K562 (cell line): ENCODE data around the gene LZTR1. TPM values are rescaled to one million over a fixed set of nuclear protein-coding genes. Genes with fewer than 3 reads are reported as not detected.

Experiments
- BRF1 ChIP-seq: IDR thresholded peaks from 3 replicates; pipeline ENCODE4 v1.6.1; 2011; ENCODE audit warnings: borderline replicate concordance, mild to moderate bottlenecking; ENCODE audit not compliant: insufficient read length; ENCODE audit errors: extremely low read depth
- NFIX ChIP-seq: fragments of 250-450 bp; sonication (Bioruptor Pico); IDR thresholded peaks from 2 replicates; pipeline ENCODE4 v1.4.0; 2020; ENCODE audit warnings: low read depth, mild to moderate bottlenecking, moderate library complexity
- NR1H2 ChIP-seq: sonication (generic); formaldehyde crosslinking; IDR thresholded peaks from 2 replicates; pipeline ENCODE4 v1.4.0; 2020; ENCODE audit warnings: mild to moderate bottlenecking, missing genetic modification reagents
- NR2F6 ChIP-seq: fragments of 450-650 bp; formaldehyde crosslinking; IDR thresholded peaks from 2 replicates; pipeline ENCODE4 v1.4.0; 2020; ENCODE audit warnings: mild to moderate bottlenecking
- SAFB ChIP-seq: fragments of 200-400 bp; formaldehyde crosslinking; IDR thresholded peaks from 2 replicates; pipeline ENCODE4 v1.6.1; 2017; ENCODE audit warnings: low read depth, low read length, borderline replicate concordance
- ZNF764 ChIP-seq: fragments of 250-450 bp; sonication (Bioruptor Pico); IDR thresholded peaks from 2 replicates; pipeline ENCODE4 v1.4.0; 2020; ENCODE audit warnings: low read depth, mild to moderate bottlenecking, moderate library complexity
- polyA plus RNA-seq, 8 experiments: library from polyadenylated mRNA; depleted of rRNA in 4 of 8; stranded (reverse) in 5 of 8; unstranded in 3 of 8; fragments of >200 nt; fragmentation: Nextera tagmentation in 2 of 8; fragmentation: Illumina TruSeq in 1 of 8; extraction: Ambion mirVana in 2 of 8; extraction: Trizol in 1 of 8; gene quantifications; 2 replicates each; pipeline versions ENCODE4 v1.2.1 to v1.2.3, GENCODE V29; 2011 to 2014; ENCODE audit warnings: inconsistent platforms in 1 of 8, missing spikeins in 1 of 8
- total RNA-seq, 7 experiments: library from RNA; depleted of rRNA in 6 of 7; stranded (reverse); fragments of >200 nt in 6 of 7; fragmentation: Illumina TruSeq in 2 of 7; extraction: Trizol in 2 of 7; gene quantifications; 2 replicates each; pipeline versions ENCODE4 v1.2.1 to v1.2.3, GENCODE V29; 2011 to 2021; ENCODE audit warnings: low replicate concordance in 1 of 7
- TF ChIP-seq, protein P1 (sequence below), 2 experiments: fragments of 450-650 bp; conservative IDR thresholded peaks; 2 replicates each; pipeline ENCODE4 v1.6.1; 2017; ENCODE audit warnings: mild to moderate bottlenecking in 2 of 2, moderate library complexity in 2 of 2
- TF ChIP-seq, protein P2 (sequence below), 2 experiments: fragments of 450-650 bp in 1 of 2; sonication (generic) in 1 of 2; formaldehyde crosslinking in 1 of 2; IDR thresholded peaks; 2 replicates each; pipeline versions ENCODE4 v1.7.1 to v1.9.0; 2016 to 2022; ENCODE audit warnings: inconsistent platforms in 1 of 2, mild to moderate bottlenecking in 1 of 2, missing genetic modification reagents in 1 of 2
- TF ChIP-seq, protein P3 (sequence below): fragments of 250-450 bp; sonication (Bioruptor Pico); IDR thresholded peaks from 2 replicates; pipeline ENCODE4 v1.4.0; 2020
- TF ChIP-seq, protein P4 (sequence below): fragments of 450-650 bp; formaldehyde crosslinking; IDR thresholded peaks from 2 replicates; pipeline ENCODE4 v1.4.0; 2020; ENCODE audit warnings: mild to moderate bottlenecking, moderate library complexity

The LZTR1 gene
- total and polyA plus RNA-seq, 9 of the 15 experiments (the other 6 are each of a cell fraction or from before 2014, with no cell fraction given) = 2.2 to 135 (median 63.0) TPM

DNA sequence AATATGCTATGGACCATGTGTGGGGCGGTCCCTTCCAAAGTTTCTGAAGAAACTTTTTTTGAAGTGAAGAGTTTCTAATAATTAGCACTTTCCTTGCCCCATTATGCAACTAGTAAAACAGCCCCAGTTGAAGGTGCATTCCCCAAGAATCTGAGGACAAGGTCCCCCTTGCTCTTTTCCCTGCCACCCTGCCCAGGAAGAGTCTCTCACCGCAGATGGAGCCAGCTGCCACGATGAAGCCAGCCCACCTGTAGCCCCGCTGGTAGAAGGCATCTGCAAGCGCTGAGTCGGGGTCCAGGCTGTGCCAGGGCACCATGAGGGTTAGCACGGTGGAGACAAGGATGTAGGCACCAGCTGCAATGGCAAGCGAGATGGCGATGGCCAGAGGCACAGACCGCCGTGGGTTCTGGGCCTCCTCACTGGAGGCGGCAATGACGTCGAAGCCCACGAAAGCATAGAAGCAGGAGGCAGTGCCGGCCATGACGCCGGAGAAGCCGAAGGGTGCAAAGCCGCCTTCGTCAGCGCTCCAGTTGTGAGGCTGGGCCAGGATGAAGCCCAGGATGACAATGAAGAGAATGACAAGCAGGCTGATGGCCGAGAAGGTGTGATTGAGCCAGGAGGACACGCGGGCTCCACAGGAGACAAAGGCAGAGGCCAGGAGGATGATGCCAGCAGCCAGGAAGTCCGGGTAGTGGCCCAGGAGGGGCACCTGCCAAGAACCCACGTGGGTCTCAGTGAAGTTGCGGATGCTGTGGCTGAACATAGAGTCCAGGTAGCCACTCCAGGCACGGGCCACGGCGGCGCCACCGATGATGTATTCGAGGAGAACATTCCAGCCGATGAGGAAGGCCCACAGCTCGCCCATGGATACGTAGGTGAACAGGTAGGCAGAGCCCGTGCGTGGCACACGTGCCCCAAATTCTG lies 48.8 kb downstream of the LZTR1 start (continued):
- TF ChIP-seq, protein P1, sequence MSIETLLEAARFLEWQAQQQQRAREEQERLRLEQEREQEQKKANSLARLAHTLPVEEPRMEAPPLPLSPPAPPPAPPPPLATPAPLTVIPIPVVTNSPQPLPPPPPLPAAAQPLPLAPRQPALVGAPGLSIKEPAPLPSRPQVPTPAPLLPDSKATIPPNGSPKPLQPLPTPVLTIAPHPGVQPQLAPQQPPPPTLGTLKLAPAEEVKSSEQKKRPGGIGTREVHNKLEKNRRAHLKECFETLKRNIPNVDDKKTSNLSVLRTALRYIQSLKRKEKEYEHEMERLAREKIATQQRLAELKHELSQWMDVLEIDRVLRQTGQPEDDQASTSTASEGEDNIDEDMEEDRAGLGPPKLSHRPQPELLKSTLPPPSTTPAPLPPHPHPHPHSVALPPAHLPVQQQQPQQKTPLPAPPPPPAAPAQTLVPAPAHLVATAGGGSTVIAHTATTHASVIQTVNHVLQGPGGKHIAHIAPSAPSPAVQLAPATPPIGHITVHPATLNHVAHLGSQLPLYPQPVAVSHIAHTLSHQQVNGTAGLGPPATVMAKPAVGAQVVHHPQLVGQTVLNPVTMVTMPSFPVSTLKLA (conservative IDR thresholded peaks at IDR 0.05) = no peak
- TF ChIP-seq NFIX = no peak
- TF ChIP-seq, protein P2, sequence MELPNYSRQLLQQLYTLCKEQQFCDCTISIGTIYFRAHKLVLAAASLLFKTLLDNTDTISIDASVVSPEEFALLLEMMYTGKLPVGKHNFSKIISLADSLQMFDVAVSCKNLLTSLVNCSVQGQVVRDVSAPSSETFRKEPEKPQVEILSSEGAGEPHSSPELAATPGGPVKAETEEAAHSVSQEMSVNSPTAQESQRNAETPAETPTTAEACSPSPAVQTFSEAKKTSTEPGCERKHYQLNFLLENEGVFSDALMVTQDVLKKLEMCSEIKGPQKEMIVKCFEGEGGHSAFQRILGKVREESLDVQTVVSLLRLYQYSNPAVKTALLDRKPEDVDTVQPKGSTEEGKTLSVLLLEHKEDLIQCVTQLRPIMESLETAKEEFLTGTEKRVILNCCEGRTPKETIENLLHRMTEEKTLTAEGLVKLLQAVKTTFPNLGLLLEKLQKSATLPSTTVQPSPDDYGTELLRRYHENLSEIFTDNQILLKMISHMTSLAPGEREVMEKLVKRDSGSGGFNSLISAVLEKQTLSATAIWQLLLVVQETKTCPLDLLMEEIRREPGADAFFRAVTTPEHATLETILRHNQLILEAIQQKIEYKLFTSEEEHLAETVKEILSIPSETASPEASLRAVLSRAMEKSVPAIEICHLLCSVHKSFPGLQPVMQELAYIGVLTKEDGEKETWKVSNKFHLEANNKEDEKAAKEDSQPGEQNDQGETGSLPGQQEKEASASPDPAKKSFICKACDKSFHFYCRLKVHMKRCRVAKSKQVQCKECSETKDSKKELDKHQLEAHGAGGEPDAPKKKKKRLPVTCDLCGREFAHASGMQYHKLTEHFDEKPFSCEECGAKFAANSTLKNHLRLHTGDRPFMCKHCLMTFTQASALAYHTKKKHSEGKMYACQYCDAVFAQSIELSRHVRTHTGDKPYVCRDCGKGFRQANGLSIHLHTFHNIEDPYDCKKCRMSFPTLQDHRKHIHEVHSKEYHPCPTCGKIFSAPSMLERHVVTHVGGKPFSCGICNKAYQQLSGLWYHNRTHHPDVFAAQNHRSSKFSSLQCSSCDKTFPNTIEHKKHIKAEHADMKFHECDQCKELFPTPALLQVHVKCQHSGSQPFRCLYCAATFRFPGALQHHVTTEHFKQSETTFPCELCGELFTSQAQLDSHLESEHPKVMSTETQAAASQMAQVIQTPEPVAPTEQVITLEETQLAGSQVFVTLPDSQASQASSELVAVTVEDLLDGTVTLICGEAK (IDR thresholded peaks at IDR 0.05) = no peak
- TF ChIP-seq, protein P2 (CRISPR knock-in tag; IDR thresholded peaks at IDR 0.05) = 0 out of 2 replicates have a peak, but pooled peaks have one; percentile 32
- TF ChIP-seq, protein P3, sequence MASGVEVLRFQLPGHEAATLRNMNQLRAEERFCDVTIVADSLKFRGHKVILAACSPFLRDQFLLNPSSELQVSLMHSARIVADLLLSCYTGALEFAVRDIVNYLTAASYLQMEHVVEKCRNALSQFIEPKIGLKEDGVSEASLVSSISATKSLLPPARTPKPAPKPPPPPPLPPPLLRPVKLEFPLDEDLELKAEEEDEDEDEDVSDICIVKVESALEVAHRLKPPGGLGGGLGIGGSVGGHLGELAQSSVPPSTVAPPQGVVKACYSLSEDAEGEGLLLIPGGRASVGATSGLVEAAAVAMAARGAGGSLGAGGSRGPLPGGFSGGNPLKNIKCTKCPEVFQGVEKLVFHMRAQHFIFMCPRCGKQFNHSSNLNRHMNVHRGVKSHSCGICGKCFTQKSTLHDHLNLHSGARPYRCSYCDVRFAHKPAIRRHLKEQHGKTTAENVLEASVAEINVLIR = 0 out of 2 replicates have a peak, but pooled peaks have one; percentile 41
- peak; percentile 25; the same call in 1 of the 2 replicates for TF ChIP-seq SAFB
- TF ChIP-seq BRF1 = no peak
- no peak for TF ChIP-seq NR1H2 (CRISPR knock-in tag)
- 0 out of 2 replicates have a peak, but pooled peaks have one; percentile 56 for TF ChIP-seq NR2F6 (CRISPR knock-in tag)
- TF ChIP-seq ZNF764 (CRISPR knock-in tag) = peak; percentile 10; the same call in 1 of the 2 replicates
- TF ChIP-seq, protein P4, sequence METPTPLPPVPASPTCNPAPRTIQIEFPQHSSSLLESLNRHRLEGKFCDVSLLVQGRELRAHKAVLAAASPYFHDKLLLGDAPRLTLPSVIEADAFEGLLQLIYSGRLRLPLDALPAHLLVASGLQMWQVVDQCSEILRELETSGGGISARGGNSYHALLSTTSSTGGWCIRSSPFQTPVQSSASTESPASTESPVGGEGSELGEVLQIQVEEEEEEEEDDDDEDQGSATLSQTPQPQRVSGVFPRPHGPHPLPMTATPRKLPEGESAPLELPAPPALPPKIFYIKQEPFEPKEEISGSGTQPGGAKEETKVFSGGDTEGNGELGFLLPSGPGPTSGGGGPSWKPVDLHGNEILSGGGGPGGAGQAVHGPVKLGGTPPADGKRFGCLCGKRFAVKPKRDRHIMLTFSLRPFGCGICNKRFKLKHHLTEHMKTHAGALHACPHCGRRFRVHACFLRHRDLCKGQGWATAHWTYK (CRISPR knock-in tag) = 0 out of 2 replicates have a peak, but pooled peaks have one; percentile 56
